Measurements from ENCODE around the gene PRMT2.

DNA sequence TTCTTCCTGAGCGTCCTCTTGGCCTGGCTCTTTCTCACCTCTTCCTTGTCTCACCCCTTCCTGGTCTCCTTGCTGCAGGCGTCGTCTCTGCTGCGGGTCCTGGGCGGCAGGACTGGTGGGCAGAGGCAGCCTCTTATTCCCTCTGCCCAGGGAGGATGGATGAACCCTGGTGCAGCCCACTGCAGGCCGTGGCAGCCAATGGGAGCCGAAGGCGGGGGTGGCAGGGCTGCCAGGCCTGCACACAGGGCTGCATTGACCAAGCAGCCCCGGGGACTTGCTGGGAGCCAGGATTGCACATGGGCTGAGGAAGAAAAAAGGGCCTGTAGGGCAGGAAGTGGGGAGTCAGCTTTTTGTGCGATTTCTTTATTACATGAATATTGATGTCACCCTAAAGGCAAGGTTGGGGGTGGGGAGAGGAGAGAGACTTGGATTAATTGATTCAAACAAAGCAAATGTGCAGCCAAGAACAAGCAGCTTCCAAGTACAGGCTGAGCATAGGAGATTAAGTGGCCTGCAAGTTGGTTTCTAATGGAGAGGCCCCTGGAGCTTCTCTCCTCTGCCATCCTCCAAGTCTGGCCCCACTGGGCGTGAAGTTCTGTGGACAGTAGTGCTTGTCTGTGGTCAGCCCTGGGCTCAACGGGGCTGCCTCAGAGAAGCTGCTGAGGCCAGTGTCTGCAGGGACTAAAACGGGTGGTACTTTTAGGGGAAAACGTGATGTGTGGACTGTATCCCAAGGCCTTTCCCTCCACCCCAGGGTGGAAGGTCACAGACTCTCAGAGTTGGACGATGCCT lies 30.3 kb upstream of the PRMT2 start, which contains the start of gene S100B:
- no peak for TF ChIP-seq TEAD4 (IDR thresholded peaks at IDR 0.05)
- no peak for TF ChIP-seq EP300 (IDR thresholded peaks at IDR 0.05; ENCODE audit: borderline replicate concordance)
- TF ChIP-seq RAD21 (IDR thresholded peaks at IDR 0.05; ENCODE audit: low read depth): no peak
- no peak for TF ChIP-seq CREB1 (IDR thresholded peaks at IDR 0.05; ENCODE audit: low read depth)
- TF ChIP-seq NFIC (IDR thresholded peaks at IDR 0.05): no peak
- TF ChIP-seq, protein P1, sequence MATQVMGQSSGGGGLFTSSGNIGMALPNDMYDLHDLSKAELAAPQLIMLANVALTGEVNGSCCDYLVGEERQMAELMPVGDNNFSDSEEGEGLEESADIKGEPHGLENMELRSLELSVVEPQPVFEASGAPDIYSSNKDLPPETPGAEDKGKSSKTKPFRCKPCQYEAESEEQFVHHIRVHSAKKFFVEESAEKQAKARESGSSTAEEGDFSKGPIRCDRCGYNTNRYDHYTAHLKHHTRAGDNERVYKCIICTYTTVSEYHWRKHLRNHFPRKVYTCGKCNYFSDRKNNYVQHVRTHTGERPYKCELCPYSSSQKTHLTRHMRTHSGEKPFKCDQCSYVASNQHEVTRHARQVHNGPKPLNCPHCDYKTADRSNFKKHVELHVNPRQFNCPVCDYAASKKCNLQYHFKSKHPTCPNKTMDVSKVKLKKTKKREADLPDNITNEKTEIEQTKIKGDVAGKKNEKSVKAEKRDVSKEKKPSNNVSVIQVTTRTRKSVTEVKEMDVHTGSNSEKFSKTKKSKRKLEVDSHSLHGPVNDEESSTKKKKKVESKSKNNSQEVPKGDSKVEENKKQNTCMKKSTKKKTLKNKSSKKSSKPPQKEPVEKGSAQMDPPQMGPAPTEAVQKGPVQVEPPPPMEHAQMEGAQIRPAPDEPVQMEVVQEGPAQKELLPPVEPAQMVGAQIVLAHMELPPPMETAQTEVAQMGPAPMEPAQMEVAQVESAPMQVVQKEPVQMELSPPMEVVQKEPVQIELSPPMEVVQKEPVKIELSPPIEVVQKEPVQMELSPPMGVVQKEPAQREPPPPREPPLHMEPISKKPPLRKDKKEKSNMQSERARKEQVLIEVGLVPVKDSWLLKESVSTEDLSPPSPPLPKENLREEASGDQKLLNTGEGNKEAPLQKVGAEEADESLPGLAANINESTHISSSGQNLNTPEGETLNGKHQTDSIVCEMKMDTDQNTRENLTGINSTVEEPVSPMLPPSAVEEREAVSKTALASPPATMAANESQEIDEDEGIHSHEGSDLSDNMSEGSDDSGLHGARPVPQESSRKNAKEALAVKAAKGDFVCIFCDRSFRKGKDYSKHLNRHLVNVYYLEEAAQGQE (IDR thresholded peaks at IDR 0.05; ENCODE audit: low read depth): no peak
- no peak for TF ChIP-seq CEBPB (IDR thresholded peaks at IDR 0.05)
- TF ChIP-seq FOXM1 (IDR thresholded peaks at IDR 0.05; ENCODE audit: borderline replicate concordance, low read depth): no peak
- peak; percentile 69; the same call in 1 of the 2 replicates for TF ChIP-seq EGR1 (IDR thresholded peaks at IDR 0.05)
